ENCODE measurements around the gene ZBTB7A.

Gene ZBTB7A

DNA sequence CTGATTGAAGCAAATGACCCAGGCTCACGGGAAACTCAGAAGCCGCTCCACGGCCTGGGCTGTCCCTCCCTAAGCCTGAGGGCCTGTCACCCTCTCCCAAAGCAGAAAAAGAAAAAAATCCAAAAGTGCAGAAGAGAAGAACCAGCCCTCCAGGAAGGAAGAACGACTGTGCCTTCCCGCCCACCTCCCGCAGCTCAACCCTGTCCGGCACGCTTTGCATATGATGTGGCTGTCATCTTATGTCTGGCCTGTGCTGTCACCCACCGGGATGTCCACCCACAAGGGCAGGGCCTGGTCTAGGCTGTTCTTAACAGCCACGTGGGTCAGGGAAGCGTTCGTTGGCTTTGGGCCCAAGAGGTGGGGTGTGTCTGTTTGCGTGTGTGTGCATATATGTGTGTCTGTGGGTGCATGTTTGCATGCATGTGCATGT is 13.7 kb downstream of the ZBTB7A start:
- Histone ChIP-seq H4K20me1 (ENCODE audit: insufficient read depth, low read length) (peaks cover 88% of the 10 kb centered on the region), H3K9ac (ENCODE audit: low read depth, low read length) (no peak overlapping the region), H3K4me1 (ENCODE audit: insufficient read depth, low read length) (no peaks in the 10 kb centered on the region), H3K27ac (ENCODE audit: low read length) (no peak overlapping the region), H3K27me3 (ENCODE audit: insufficient read depth, low read length, poor library complexity) (no peaks in the 10 kb centered on the region), H3K9me3 (ENCODE audit: insufficient read depth, low read length, severe bottlenecking) (no peaks in the 10 kb centered on the region), H3K4me3 (ENCODE audit: low read depth in 1 of 2, low read length in 2 of 2) (no peak overlapping the region), H3K36me3 (ENCODE audit: insufficient read depth, low read length) (peaks cover 78% of the 10 kb centered on the region), H2AFZ (ENCODE audit: low read depth, low read length) (no peak overlapping the region), H3K79me2 (ENCODE audit: insufficient read depth, low read length) (peaks cover 96% of the 10 kb centered on the region), H3K4me2 (ENCODE audit: insufficient read depth, low read length) (no peak overlapping the region)
- TF ChIP-seq CTCF (IDR thresholded peaks at IDR 0.05; ENCODE audit: borderline replicate concordance, extremely low read depth, low read length, poor library complexity, severe bottlenecking) (no peak), EZH2 (IDR thresholded peaks at IDR 0.05; ENCODE audit: borderline replicate concordance, low read depth, low read length, severe bottlenecking) (no peak)
- DNase-seq (no peak), ATAC-seq (ENCODE audit: insufficient read depth, low read depth) (no peak)

DNA sequence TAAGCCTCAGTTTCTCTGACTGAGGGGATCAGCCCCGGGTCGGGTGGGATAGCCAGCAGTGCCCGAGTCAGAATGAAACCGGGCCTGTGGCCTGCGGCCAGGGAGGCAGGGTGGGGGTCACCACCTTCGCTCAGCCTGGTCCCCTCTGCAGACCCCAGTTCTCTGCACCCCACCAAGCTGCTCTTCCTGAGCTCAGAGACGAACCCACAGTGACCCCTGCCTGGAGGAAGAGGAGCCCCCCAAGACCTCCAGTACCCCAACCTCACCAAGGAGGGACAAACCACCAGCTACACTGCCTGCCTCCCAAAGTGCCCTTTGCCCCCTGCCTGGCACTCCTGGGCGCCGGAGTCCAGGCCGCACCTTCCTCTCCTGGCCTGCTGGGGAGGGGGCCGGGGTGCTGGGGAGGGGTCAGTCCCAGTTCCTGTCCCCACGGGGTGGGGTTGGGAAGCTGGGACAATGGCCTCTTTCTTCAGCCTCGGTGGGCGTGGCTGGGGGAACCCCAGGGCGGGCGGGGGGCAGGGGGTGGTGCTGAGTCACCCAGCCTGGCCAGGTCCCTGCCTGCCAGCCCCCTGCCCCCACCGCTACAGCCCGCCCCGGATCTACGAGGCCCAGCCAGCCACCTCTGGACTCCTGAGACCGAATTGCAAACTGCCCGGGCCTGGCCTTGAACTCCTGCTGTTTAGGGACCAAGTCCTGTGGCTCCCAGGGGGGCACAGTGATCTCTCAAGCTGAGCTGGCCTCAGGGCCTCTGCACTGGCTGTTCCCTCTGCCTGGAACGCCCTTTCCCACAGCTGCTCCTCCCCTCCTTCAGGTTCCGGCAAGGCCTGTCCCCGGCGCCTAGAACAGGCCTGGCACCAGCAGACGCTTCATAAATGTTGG is 14.3 kb downstream of the ZBTB7A start:
- Histone ChIP-seq H3K9ac (ENCODE audit: low read depth, low read length) (no peak overlapping the region), H3K4me1 (ENCODE audit: insufficient read depth, low read length) (no peaks in the 10 kb centered on the region), H2AFZ (ENCODE audit: low read depth, low read length) (no peak overlapping the region), H4K20me1 (ENCODE audit: insufficient read depth, low read length) (peaks cover 83% of the 10 kb centered on the region), H3K4me3 (ENCODE audit: low read depth in 1 of 2, low read length in 2 of 2) (no peak overlapping the region), H3K36me3 (ENCODE audit: insufficient read depth, low read length) (peaks cover 80% of the 10 kb centered on the region), H3K4me2 (ENCODE audit: insufficient read depth, low read length) (no peak overlapping the region), H3K27ac (ENCODE audit: low read length) (no peak overlapping the region), H3K27me3 (ENCODE audit: insufficient read depth, low read length, poor library complexity) (no peaks in the 10 kb centered on the region), H3K79me2 (ENCODE audit: insufficient read depth, low read length) (peaks cover 95% of the 10 kb centered on the region), H3K9me3 (ENCODE audit: insufficient read depth, low read length, severe bottlenecking) (no peaks in the 10 kb centered on the region)
- TF ChIP-seq EZH2 (IDR thresholded peaks at IDR 0.05; ENCODE audit: borderline replicate concordance, low read depth, low read length, severe bottlenecking) (no peak), CTCF (IDR thresholded peaks at IDR 0.05; ENCODE audit: borderline replicate concordance, extremely low read depth, low read length, poor library complexity, severe bottlenecking) (no peak)
- DNase-seq (no peak), ATAC-seq (ENCODE audit: insufficient read depth, low read depth) (no peak)

DNA sequence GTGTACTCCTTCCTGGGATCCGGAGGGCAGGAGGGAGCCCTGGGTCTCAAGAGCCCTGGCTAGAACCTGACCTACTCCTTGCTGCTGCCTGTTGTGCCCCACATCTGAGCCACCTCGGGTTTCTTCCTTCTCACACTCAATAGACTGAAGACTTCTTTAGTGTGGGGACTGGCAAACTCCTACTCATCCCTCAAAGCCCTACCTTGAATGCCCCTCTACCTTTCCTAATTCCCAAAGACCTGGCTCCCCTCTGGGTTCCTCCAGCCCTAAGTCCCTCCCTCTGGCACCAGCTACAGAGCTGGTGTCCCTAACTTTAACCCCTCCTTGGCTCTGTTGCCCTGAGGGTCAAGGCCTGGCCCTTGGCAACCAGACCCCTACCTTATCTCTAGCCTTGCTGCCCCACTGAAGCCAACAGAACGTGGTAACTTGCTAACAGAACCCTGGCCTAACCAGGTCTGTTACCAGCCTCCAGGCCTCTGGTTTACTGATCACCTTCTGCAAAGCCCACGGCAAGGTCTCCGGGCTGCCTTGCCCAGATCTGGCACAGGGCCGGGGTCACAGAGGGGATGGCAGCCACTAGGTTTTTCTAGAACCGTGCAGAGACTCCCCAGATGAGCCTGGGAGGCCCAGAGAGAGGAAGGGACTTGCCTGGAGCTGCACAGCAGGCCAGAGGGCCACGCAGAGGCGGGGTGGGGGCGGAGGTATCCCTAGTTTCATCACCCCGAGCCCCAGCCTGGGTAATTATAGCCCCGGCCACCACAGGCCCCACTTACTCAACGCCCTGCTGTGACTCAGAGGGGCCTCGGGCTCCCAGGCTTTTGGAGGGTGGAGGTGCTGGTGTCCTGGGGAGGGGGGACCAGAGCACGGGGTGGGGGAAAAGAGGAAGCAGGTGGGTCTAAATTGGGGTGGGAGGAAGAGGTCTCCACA is 15.3 kb downstream of the ZBTB7A start:
- Histone ChIP-seq H4K20me1 (ENCODE audit: insufficient read depth, low read length) (peaks cover 80% of the 10 kb centered on the region), H3K4me2 (ENCODE audit: insufficient read depth, low read length) (no peak overlapping the region), H3K9ac (ENCODE audit: low read depth, low read length) (no peak overlapping the region)

More for the DNA sequence above, 15.3 kb downstream of the ZBTB7A start:
- Histone ChIP-seq H2AFZ (ENCODE audit: low read depth, low read length) (no peak overlapping the region), H3K79me2 (ENCODE audit: insufficient read depth, low read length) (peaks cover 91% of the 10 kb centered on the region), H3K27ac (ENCODE audit: low read length) (no peak overlapping the region), H3K27me3 (ENCODE audit: insufficient read depth, low read length, poor library complexity) (no peaks in the 10 kb centered on the region), H3K36me3 (ENCODE audit: insufficient read depth, low read length) (peaks cover 83% of the 10 kb centered on the region), H3K4me1 (ENCODE audit: insufficient read depth, low read length) (no peaks in the 10 kb centered on the region), H3K9me3 (ENCODE audit: insufficient read depth, low read length, severe bottlenecking) (no peaks in the 10 kb centered on the region), H3K4me3 (ENCODE audit: low read depth in 1 of 2, low read length in 2 of 2) (no peak overlapping the region)
- TF ChIP-seq CTCF (IDR thresholded peaks at IDR 0.05; ENCODE audit: borderline replicate concordance, extremely low read depth, low read length, poor library complexity, severe bottlenecking) (no peak), EZH2 (IDR thresholded peaks at IDR 0.05; ENCODE audit: borderline replicate concordance, low read depth, low read length, severe bottlenecking) (no peak)
- ATAC-seq (ENCODE audit: insufficient read depth, low read depth) (no peak; the same call in 2 of the 3 replicates), DNase-seq (no peak)

All from DND-41 (cell line).